GM19395 (cell line): Measurements from ENCODE around the gene AKT1S1.
"Not testable (repeated sequence)": the region's sequence is repeated elsewhere in the genome, so short reads cannot be mapped to it uniquely, and the experiment has no call there.

Experiments
- ATAC-seq: cut with Tn5 transposase; IDR thresholded peaks from one replicate; pipeline ENCODE4 v1.9.1; 2021; ENCODE audit warnings: mild to moderate bottlenecking, moderate library complexity; ENCODE audit not compliant: unreplicated experiment

The AKT1S1 gene

DNA sequence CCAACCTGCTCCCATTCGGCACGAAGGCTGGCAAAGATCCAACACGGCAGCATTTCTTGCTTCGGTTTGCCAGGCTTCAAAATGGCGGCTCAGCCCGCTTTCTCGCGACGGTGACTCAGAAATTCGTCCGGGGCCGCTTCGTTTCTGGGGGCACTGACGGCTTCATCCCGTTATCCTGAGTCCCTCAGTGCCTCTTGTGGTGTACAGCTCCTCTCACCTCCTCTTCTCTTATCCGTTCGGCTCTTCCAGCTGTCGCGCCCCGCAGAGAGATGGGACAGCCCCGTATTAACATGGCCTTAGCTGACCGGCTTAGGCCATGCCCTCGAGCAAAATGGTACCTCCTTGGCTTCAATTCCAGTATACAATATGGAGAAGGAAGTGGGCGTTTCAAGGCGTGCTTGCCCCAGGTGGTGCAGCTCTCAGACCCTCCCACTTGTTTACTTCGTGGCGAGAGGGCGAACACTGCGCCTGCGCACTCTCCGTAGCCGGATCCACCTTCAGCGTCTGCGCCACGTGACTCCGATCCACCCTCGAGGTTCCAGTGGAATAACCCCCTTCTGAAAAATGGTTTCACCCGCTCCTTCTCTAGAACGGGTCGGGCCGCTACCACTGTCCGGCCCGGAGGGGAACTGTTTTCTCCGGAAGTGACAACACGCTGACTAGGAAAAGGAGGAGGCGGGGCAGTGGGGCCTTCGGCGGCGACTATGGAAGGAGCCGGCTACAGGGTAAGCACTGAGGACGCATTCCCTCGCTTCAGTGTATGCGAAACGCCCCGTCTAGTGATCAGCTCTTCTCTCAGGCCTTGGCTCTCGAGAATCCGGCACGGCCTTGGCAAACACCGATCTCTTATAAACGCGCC, at the start of gene AKT1S1, which contains the start of gene TBC1D17:
Gene AKT1S1, minus strand, starts transcription at position 336 of the 859 bp plus-strand sequence. CDS start 4,060 bp downstream, outside the sequence.
Gene TBC1D17, plus strand, starts transcription at position 683 of the 859 bp plus-strand sequence. Its CDS starts 22 bp downstream, at position 705.
- ATAC-seq: peak; percentile 67

DNA sequence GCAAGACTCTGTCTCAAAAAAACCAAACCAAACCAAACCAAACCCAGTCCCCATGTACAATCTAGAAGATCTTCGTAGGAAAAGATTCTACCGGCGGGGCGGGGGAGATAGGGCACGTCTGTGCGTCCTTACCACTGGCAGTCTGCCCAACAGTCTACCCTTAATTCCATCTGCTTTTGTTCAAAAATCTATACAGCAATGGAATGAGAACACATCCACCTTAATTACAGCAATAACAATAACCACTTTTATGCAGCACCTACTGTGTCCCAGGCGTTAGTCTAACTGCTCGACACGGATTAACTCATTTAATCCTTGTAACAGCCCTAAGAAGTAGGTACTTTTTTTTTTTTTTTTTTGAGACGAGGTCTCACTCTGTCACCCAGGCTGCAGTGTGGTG, 49.4 kb upstream of the AKT1S1 start:
- ATAC-seq: no peak

DNA sequence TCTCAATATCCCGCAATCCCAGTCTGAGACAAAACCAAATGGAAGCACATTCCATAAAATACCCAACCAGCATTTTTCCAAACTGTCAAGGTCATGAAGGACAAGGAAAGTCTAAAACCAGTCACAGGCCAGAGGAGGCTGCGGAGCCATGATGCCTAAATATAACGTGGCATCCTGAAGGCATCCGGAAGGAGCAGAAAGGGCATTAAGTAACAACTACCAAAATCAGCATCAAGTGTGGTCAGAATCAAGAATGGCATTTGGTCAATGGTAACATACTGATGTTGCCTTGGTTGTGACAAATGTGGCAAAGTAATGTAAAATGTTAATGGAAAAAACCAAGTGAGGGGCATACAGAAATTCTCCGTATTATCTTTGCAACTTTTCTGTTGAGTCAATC, 48.3 kb upstream of the AKT1S1 start:
- ATAC-seq: no peak

DNA sequence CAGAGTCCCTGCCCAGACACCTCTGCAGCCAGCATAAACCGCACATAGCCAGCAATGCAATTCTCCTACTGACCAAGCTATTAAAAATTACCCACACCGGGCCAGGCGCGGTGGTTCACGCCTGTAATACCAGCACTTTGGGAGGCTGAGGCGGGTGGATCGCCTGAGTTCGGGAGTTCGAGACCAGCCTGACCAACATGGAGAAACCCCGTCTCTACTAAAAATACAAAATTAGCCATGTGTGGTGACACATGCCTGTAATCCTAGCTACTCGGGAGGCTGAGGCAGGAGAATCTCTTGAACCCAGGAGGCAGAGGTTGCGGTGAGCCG, 47.7 kb upstream of the AKT1S1 start:
- not testable (repeated sequence) for ATAC-seq

DNA sequence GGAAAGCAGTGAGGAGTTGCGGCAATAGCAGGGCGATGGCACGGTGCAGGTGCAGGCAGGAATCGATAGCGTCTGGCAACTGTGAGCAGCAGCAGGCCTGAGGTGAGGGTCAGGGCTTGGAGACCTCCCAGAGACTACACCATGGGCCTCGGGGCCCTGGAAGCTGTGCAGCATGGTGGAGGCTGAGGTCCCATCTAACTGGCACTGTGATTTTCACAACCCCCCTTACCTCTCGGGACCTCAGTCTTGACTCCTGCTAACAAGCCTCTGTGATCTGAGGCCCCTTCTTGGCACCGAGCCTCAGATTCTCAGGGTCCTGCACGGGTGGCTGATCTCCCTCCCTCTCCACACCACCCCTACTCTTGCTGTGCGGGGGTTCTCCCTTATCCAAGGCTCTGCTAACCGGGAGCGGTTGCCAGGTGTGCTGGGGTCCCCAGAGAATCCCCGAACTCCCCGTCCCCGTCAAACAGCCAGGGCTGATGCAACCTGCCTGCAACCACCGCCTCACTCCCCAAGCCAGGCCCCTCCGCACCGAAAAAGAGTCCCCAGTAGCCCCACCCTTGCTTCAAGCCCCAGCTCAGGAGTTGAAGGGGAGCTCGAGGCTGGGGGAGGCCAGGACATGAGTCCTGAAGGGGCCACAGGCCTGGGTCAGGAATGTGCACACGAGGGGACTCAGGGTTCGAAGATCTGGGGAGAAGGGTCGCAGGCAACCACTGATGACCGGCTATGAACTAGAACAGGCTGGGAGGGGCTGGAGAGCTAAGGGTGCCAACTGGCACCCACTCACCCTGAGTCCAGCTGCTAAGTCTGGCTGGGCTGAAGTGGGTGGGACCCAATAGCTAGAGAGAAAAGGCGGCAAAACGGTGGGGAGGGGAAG, 47.1 kb upstream of the AKT1S1 start:
- no peak for ATAC-seq

DNA sequence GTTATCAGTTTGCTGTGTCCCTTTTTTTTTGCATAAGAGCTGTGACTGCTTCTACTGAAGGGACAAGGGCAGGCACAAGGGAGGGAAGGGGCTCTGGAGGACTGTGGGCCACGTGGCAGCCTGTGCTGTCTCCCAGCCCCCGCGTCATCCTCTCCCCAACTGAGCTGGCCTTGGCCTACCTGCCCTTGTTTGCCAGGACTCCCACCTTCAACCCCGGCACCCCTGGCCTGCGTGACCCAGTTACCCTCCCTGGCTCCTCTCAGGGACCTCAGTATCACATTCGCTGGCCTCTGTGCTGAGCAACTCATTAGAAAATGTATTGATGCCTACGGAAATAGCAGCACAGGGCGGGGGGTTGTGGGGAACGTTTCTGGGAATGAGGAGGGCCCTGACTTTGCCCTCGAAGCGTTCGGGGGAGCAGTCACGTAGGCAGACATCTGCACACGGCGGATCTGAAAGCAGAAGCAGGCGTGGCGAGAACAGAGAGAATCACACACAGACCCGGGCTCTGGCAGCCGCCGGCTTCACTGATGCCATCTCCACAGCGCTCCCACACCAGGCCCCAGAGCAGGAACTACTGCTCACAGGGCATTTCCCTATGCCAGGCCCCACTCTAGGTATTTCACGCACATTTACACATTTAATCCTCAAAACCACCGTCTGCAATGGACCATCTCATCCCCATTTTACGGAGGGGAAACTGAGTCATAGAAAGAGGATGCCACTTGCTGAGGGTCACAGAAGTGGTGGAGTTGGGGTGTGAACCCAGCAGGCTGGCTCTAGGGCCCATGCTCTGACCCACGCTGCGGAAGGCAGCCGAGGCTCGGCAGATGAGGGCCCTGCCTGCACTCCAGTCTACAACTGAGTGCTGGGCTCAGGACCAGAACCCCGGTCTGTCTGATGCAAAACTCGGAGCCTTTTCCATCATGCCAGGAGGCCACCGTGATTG, 46.2 kb upstream of the AKT1S1 start:
- no peak for ATAC-seq

DNA sequence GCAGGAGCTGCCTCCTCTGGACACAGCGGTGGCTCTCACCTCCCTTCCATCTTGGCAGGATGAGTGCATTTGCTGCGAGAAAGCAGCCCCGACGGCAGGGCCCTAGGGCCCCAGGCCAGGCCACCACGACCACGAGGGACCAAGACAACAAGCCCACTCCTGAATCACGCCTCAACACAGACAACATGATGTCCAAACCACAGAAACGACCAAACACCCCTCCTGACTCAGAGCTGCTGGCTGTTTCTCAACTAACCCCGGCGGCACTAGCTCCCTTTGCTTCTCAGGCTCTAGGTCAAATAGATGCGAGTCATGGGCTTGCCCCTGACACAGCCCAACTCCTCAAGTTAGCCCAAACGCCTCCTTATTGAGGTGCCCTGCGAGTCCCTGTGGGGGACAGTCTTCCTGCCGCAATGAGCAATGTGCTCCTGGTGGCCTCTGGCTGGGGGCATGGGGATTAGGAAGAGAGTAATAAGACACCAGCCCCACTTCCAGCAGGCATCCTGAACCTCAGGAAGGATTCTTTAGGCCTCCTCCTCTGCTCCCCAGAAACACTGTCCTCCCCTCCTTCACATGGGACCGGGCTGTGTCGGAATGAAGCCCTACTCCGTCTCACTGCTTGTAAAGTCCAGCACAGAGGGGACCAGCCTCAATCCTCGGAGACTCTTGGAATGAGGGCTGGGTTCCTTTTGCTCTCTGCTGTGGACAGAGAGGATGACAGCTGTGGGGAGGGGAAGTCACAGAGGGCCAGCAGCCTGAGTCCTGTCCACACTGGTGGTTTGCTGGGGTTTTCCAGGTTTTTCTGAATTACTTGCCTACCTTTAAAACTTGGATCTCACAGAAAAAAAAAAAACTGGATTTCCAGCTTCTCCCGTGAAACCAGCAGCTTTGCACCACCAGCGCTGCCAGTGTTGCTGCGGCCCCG, 45.0 kb upstream of the AKT1S1 start:
- no peak for ATAC-seq

DNA sequence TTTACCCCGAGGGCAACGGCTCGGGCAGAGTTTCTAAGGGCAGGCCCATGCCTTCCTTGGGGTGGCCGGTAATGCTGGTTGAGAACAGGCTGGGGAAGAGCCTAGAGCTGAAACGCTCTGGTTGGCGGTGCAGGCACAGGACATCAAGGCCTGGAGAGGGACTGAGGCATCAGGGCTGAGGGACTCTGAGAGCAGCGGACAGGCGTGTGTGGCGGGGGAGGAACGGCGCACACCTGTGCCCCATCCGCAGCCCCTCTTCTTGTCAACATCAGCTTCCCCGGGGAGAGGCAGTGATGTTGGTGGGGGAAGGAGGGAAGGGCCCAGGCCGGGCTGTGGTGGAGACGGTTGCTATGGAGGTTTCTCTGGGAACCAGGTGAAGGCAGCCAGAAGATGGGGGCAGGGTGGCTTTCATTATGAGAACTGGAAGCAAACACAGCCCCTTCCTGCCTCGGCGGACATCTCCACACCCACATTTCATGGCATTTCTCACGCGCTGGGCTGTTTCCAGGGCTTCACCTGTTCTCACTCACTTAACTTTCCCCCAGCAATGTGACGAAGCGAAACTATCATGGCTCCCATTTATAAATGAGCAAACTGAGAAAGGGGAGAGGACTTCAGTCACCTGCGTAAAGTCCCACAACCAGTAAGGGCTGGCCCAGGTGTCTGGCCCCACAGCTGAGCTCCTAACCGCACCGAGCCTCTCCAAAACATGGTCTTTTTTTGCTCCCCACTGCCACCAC, 43.6 kb upstream of the AKT1S1 start:
- no peak for ATAC-seq

DNA sequence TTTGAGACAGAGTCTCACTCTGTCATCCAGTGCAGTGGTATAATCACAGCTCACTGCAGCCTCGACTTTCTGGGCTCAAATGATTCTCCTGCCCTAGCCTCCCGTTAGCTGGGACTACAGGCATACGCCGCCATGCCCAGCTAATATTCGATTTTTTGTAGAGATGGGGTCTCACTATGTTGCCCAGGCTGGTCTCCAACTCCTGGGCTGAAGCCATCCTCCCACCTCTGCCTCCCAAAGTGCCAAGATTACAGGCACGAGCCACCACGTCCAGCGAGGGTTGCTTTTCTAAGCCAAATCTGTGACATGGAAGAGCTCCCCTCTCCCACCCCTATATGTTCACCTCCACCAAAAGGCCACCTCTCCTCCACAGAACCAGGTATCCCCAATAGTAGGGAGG, 40.9 kb upstream of the AKT1S1 start:
- ATAC-seq: no peak

DNA sequence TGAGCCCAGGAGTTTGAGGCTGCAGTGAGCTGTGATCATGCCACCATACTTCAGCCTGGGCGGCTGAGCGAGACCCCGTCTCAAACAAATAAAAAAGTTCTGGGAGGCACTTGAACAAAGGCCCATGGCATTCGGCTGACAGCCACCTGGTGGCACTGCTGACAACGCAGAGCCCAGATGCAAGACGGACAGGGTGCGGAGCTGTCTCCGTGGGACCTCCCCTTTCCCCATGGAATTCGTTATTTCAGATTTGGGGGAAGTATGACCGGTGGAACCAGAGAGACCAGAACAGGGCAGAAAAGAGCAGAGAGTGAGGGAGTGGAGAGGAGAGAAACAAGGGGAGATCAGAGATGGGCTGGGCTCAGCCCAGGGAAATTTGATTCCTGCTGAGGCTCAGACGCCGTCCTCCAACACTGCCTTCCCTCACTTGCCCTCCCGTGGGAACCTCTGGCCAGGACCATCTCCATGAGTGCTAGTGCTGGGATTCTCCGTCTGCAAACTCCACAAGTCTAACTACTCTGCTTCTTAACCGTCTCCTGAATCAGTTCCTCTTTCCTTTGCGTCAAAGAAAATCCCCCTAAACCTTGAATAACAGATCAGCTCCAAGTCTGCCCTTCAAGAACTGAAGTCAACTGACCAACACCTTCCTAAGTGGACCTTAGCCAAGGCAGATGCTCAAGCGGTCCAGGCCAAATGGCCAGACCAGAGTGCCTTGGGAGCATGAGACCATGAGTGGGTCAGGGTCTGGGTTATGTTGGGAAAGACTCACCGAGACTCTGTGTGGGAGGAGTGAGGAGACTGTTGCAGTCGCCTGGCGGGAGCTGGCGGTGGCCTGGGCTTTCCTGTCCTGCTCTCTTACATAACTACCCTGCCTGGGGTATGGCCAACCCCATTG, 39.9 kb upstream of the AKT1S1 start:
- no peak for ATAC-seq

DNA sequence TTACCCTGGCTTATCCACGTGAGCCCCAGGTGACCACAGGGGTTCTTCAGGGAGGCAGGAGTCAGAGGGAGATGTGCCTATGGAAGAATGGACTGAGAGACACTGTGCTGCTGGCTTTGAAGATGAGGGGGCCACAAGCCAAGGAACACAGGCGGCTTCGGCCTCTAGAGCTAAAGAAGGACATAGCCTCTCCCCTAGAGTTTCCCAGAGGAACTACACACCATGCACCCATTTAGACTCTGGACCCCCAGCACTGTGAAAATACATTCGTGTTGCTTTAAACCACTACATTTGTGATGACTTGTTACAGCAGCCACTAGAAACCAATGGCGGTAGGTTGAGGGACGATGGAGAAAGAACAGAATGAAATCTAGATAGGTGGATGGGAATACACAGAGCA, 38.1 kb upstream of the AKT1S1 start:
- ATAC-seq: no peak

DNA sequence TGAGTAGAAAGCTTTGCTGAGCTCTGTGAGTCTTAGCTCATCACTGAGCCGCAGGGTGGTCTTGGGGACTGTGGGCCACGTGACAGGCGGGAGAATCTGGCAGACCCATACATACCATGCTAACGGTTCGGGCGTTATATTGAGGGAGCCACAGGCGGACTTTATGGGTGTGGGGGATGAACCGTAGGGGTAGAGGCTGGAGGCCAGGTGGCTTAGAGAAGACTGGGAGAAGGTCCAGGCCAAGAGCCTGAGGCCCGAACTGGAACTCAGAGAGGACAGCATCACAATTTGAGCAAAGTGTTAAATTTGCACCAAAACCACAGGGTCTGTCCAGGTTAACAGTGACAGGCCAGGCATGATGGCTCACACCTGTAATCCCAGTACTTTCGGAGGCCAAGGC, 36.6 kb upstream of the AKT1S1 start:
- ATAC-seq: no peak

DNA sequence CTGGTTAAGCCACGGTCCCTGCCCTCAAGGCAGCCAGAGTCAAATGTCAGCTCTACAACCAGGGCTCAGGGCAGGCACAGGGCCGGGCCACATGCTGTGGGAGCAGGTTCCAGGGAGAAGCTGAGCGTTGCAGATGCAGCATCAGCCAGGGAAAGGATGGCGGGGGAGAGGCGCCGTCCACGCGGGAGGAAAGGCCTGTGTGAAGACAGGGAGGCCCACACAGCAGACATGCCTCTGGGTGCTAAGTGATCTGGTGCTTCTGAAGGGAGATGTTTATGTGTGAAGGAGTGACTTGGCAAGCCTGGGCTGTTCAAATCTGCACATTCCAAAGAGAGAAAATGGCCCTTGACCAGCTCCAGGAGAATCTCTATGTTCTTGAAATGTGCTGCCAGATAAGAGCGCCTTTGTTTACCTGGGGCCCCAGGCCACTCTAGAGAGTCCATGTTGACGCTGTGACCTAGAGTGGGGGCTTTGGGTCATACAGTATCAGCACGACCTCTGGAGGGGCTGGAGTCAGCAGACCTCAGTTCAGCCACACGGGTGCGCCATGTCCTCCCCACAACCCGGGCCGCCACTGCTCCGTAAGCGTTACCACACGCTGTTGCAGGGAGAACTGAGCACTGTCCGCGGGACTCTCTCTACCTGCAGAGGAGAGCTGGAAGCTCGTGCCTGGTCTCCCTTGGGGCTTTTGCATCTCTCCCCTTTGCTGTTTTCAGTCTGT, 36.0 kb upstream of the AKT1S1 start:
- no peak for ATAC-seq

DNA sequence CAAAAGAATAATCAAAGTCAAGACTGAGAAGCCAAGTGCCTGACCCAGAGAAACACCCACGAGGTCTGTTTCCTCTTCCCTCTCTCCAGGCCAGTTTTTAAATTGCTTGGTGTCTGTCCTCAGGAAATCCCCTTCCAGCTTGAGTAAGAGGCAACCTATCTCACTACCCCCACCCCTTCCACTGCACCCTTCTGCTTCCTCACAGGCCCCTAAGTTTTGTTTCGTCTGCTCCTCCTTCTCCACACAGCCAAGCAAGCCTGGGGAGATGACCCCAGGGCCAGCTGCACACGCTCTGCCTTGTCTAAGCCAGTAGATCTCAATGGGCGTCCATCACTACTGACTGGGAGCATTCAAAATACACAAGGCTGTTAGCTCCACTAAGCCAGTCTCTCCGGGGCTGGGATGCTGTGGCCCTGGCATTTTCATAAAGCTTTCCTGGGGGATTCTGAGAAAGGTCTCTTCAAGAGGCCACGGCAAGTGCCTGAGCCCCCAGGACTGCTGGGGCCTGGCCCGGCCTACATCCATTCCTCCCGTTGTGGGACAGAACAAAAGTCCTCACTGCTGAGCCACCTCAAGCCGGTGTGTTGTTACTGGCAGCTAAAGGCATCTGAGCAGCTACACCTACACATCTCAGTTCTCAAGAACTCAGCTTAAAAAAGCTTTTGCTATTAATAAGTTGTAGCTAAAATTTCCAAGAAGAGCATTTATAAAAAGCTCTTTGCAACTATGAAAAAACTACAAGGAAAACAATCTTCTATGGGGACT, 34.4 kb upstream of the AKT1S1 start:
- ATAC-seq: no peak

DNA sequence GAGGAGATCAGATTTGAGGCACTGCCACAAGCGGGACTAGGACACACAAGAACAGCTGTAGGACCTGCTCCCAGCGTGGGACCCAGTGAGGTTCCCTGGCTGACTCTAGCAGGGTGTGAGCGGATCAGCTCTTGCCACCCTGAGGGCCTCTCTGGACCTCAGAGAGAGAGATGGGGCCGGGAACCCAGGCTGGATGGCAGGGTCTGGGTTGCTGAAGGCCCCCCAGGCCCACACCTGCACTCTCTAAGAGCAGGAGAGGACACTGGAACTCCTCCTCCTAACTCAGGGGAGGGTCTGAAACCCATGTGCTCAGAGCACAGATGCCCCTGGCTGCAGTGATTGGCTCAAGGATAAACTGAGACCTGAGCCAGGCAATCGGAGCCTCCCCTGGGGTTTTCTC, 33.0 kb upstream of the AKT1S1 start:
- no peak for ATAC-seq
